ENCODE measurements around the gene CACNG3.
"Not testable (repeated sequence)": the region's sequence is repeated elsewhere in the genome, so short reads cannot be mapped to it uniquely, and the experiment has no call there.

Gene CACNG3

GRCh38 chr16:24336491-24336890 is 80.4 kb downstream of the CACNG3 start:
- DNase-seq, result no peak

- DNase-seq, result no peak
Observed at GRCh38 chr16:24337013-24337412, 80.9 kb downstream of the CACNG3 start.

GRCh38 chr16:24343829-24344228 is 87.7 kb downstream of the CACNG3 start:
- not testable (repeated sequence) for DNase-seq

- DNase-seq, result no peak
Observed at GRCh38 chr16:24344784-24345183, 88.6 kb downstream of the CACNG3 start.

- no peak for DNase-seq
Observed at GRCh38 chr16:24345704-24346103, 89.6 kb downstream of the CACNG3 start.

- DNase-seq, result no peak
Observed at GRCh38 chr16:24346734-24347133, 90.6 kb downstream of the CACNG3 start.

GRCh38 chr16:24347556-24347955 is 91.4 kb downstream of the CACNG3 start:
- DNase-seq, result no peak

- DNase-seq, result no peak
Observed at GRCh38 chr16:24348545-24349290, 92.6 kb downstream of the CACNG3 start.

GRCh38 chr16:24349320-24349719 is 93.2 kb downstream of the CACNG3 start:
- DNase-seq, result no peak

GRCh38 chr16:24352746-24353145 is 96.6 kb downstream of the CACNG3 start:
- no peak for DNase-seq

GRCh38 chr16:24353622-24354021 is 97.5 kb downstream of the CACNG3 start:
- DNase-seq, result no peak

GRCh38 chr16:24357511-24357910 is 101.4 kb downstream of the CACNG3 start:
- DNase-seq, result no peak

- no peak for DNase-seq
Observed at GRCh38 chr16:24358117-24358516, 102.0 kb downstream of the CACNG3 start.

GRCh38 chr16:24359490-24359889 is 103.4 kb downstream of the CACNG3 start:
- DNase-seq, result no peak

- no peak for DNase-seq
Observed at GRCh38 chr16:24360936-24361335, 104.8 kb downstream of the CACNG3 start.

- no peak for DNase-seq
Observed at GRCh38 chr16:24364596-24364995, 108.5 kb downstream of the CACNG3 start.

- no peak for DNase-seq
Observed at GRCh38 chr16:24367186-24367710, 111.1 kb downstream of the CACNG3 start.

GRCh38 chr16:24372824-24373223 is 116.7 kb downstream of the CACNG3 start:
- no peak for DNase-seq

GRCh38 chr16:24378999-24379398 is 122.9 kb downstream of the CACNG3 start:
- no peak for DNase-seq

- no peak for DNase-seq
Observed at GRCh38 chr16:24381470-24382118, 125.5 kb downstream of the CACNG3 start.

GRCh38 chr16:24382762-24383407 is 126.8 kb downstream of the CACNG3 start:
- no peak for DNase-seq

- no peak for DNase-seq
Observed at GRCh38 chr16:24394341-24394740, 138.2 kb downstream of the CACNG3 start.

Data from T-helper 2 cell (primary cell).